ENCODE results near the gene CYP2W1.

CYP2W1 gene

DNA sequence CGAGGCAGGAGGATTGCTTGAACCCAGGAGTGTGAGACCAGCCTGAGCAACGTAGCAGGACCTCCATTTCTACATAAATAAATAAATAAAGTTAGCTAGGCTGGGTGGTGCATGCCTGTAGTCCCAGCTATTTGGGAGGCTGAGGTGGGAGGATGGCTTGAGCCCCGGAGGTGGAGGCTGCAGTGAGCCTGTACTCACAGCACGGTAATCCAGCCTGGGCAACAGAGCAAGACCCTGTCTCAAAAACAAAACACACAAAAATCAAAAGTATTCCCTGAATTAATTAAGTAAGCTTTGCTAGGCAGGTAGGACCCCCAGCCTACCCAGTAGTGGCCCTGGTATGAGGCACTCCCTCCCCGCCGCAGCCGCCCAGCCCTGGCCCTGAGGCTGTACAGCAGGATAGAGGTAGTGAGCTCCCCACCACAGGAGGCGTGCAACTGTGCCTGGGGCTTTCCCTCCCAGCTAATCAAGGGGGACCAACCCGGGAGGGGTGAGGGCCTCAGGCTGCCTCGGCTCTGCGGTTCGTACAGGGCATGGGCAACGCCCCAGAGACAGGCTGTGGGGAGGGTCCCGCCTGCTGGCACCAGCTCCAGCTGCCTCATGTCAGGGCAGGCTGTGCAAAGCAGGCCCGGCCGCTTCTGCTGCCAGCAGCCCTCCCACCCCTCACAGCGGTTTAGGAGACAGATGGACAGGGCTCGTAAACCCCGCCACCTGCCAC lies 1.0 kb upstream of the CYP2W1 start:
- no peak for DNase-seq (ENCODE audit: low read depth, low spot score)

- no peak for DNase-seq (ENCODE audit: low read depth, low spot score)
Measured at GRCh38 chr7:982511-983003, 424 bp upstream of the CYP2W1 start.

DNA sequence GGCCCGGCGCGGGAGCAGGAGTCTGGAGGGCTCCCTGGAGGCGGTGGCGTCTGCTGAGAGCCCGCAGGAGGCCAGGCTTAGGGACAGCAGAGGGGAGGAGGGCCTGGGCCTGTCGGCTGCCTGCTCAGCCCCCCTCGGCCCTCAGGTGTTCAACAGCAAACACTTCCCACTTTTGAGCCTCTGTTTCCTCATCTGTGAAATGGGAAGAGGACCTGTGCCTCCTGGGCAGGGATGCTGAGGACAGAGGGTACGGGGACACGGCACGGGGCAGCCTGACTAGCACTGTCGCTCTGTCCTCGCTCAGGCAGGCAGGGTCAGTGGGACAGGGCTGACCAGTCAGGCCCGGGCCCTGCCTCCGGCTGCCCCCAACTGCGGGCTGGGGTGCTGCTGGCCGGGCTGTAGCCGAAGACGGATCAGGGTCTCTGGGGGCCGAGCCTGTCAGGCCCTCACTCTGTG lies 663 bp downstream of the CYP2W1 start:
- no peak for DNase-seq (ENCODE audit: low read depth, low spot score)

- DNase-seq (ENCODE audit: low read depth, low spot score): no peak
Measured at GRCh38 chr7:984361-985126, 1.6 kb downstream of the CYP2W1 start.

GRCh38 chr7:985127-985416 lies 2.1 kb downstream of the CYP2W1 start:
- DNase-seq (ENCODE audit: low read depth, low spot score): no peak

GRCh38 chr7:985915-986741 lies 3.1 kb downstream of the CYP2W1 start:
- DNase-seq (ENCODE audit: low read depth, low spot score): peak; percentile 32

GRCh38 chr7:986766-987751 lies 4.1 kb downstream of the CYP2W1 start:
- DNase-seq (ENCODE audit: low read depth, low spot score): no peak

DNA sequence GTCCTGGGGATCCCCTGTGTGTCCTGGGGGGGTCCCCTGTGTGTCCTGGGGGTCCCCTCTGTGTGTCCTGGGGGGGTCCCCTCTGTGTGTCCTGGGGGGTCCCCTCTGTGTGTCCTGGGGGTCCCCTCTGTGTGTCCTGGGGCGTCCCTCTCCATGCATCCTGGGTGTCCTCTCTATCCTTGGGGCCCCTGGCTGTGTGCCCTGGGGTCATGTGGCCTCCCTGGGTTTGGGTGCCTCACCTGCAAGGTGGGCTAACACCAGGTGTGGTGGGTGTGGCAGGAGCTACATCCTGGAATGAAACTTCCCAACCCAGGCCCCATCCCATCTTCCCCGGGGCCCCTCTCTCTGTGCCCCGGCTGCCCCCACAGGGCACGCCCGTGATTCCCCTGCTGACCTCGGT lies 4.9 kb downstream of the CYP2W1 start:
- DNase-seq (ENCODE audit: low read depth, low spot score): no peak

DNA sequence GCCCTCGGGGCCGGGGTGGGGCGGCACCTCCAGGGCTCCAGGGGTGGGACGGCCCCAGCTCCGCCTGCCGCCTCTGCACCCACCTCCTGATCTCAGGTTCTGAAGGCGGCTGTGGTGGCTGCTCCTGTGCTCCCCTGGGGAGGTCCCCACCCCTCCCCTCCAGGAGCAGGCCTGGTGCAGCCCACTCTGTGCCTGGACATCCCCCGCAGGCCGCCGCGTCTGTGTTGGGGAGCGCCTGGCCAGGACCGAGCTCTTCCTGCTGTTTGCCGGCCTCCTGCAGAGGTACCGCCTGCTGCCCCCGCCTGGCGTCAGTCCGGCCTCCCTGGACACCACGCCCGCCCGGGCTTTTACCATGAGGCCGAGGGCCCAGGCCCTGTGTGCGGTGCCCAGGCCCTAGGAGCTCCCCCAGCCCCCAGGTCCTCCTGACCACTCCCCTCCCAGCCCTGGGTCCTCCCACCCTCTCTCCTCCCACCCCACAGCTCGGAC lies 5.5 kb downstream of the CYP2W1 start:
- peak; percentile 48 for DNase-seq (ENCODE audit: low read depth, low spot score)

- DNase-seq (ENCODE audit: low read depth, low spot score): no peak
Measured at GRCh38 chr7:988963-989529, 6.1 kb downstream of the CYP2W1 start.

GRCh38 chr7:990352-990932 lies 7.5 kb downstream of the CYP2W1 start:
- no peak for DNase-seq (ENCODE audit: low read depth, low spot score)

DNA sequence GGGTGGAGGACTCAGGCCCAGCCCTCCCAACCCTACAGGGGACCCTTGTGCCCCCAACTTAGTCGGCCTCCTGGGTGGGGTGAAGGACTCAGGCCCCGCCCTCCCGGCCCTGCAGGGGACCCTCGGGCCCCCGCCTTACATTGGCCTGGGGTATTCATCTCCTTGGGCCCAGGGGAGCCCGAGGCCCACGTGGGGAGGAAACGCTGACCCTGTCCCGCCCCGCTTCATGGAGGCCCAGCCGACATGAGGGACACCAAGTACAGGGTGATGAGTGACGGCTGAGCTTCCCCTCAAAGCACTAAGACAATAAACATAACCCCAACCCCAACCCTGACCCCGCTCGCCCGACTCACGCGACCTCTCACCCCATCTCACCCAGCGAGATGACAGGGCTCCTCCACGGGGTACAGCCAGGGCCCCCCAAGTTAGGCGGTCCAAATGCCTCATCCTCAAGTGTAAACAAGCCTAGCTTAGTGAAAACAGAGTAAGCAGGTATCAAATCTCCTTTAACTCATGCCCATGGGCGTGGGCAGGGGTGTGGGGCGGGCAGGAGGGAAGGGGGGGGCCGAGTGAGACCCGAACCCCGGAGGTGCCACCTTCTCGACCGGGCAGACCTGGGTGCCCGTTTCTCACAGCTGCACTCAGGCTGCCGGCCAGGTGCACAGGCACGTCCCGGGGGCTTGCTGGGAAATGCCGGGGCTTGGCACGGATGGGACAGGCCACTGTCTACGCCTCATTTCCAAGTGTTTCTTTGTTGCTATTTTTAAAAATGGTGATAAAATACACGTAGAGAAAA lies 8.2 kb downstream of the CYP2W1 start:
- no peak for DNase-seq (ENCODE audit: low read depth, low spot score)

GRCh38 chr7:991729-992656 lies 9.0 kb downstream of the CYP2W1 start:
- no peak for DNase-seq (ENCODE audit: low read depth, low spot score)

DNA sequence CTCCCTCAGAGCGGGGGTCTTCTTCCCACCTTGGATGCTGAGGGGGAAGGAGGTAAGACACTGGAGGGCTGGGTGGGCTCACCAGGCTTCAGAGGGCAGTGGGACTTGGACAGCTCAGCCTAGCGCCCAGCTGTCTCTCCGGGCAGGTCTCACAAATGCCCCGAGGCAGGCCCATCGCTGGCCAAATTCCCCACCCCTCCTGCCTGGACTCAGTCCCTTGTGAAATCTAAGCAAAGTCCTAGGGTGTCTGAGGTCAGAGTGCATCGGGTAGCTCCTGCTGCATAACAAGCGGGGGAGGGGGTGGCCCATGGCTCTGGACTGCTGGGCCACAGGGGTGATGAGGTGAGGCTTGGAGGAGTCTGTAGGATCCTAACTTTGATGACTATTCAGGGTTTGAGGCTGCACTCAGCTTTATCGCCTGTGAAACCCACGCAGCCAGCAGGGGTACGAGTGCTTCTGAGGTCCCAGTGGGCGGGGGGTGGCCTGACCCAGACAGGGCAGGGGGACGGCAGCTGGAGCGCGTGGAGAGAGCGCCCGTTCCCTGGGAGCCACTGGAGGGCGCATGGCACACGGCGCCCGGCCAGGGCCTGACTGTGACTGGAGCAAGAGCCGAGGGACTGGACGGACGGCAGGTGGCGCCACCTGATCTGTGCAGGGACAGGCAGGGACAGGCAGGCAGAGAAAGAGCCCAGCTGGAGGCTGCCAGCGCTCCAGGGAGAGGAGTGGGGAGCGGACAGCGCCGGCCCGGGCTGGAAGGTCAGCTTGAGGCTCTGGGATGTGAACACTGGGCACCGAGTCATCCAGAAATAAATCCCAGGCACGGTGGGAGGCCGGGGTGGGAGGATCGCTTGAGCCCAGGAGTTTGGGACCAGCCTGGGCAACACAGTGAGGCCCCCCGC lies 10.0 kb downstream of the CYP2W1 start:
- DNase-seq (ENCODE audit: low read depth, low spot score): peak; percentile 98

DNA sequence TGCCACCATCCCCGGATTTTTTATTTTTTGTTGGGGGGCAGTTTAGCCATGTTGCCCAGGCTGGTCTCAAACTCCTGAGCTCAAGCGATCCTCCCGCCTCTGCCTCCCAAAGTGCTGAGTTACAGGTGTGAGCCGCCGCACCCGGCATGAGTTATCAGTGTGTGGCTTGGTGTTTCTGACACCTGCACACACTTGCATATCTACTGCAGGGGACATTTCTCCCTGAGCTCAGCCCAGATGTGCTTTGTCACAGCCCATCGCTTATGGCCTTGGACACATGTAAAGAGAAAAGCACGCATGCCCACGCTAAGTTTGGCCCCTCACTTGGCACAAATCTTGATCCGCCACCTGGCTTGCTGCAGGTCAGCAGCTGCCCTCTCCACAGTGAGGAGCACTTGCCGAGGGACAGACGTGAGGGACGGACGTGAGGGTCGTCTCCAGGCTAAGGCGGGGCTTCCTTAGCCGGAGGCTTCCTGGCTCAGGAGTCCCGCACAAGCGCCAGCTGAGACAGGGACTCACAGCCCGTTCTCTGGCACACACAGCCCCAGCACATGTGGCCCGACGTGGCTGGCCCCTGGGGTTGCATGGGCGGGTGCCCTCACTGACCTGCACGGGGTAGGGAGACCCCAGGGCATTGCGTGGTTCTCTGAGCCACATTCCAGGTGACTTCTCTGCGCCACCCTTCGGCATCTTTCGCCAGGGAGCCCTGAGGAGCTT lies 11.8 kb downstream of the CYP2W1 start:
- DNase-seq (ENCODE audit: low read depth, low spot score): no peak

- DNase-seq (ENCODE audit: low read depth, low spot score): no peak
Measured at GRCh38 chr7:995571-995970, 12.6 kb downstream of the CYP2W1 start.

Measured in astrocyte of the hippocampus (primary cell).